Measurements from ENCODE around the gene ROMO1.

DNA sequence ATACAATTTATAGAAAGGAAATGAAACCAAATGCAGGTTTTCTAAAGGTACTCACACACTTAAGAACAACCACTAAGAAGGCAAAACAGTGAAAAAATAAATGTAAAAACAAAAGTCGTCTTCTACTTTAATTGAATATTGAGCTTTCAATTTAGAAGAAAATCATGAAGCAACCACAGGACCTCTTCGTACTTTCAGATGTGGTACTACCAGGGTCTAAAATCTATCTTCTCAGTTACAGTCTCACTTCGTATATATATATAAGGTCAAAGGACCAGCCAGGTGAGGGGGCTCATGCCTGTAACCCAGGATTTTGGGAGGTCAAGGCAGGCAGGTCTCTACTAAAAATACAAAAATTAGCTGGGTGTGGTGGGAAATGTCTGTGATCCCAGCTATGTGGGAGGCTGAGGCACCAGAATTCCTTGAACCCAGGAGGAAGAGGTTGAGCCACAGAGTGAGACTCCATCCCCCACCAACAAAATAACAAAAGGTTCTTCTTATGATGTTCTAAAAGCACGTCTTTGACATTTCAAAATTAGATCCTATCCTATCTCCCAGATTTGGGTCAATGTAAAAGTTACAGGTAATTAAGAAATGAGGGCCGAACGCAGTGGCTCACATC lies 12.5 kb downstream of the ROMO1 start:
- TF ChIP-seq POLR2A (IDR thresholded peaks at IDR 0.05), result no peak
- TF ChIP-seq, protein P1, sequence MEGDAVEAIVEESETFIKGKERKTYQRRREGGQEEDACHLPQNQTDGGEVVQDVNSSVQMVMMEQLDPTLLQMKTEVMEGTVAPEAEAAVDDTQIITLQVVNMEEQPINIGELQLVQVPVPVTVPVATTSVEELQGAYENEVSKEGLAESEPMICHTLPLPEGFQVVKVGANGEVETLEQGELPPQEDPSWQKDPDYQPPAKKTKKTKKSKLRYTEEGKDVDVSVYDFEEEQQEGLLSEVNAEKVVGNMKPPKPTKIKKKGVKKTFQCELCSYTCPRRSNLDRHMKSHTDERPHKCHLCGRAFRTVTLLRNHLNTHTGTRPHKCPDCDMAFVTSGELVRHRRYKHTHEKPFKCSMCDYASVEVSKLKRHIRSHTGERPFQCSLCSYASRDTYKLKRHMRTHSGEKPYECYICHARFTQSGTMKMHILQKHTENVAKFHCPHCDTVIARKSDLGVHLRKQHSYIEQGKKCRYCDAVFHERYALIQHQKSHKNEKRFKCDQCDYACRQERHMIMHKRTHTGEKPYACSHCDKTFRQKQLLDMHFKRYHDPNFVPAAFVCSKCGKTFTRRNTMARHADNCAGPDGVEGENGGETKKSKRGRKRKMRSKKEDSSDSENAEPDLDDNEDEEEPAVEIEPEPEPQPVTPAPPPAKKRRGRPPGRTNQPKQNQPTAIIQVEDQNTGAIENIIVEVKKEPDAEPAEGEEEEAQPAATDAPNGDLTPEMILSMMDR (IDR thresholded peaks at IDR 0.05), result no peak
